HG03460 (cell line): ENCODE data around the gene FGGY.

Experiments
- ATAC-seq: cut with Tn5 transposase; IDR thresholded peaks from one replicate; pipeline ENCODE4 v1.9.1; 2021; ENCODE audit not compliant: unreplicated experiment

FGGY gene

GRCh38 chr1:59779949-59780348, 483.1 kb downstream of the FGGY start:
- ATAC-seq = no peak

- ATAC-seq = no peak
These were observed 491.9 kb downstream of the FGGY start for GRCh38 chr1:59788825-59789224.

- ATAC-seq = no peak
These were observed 501.7 kb downstream of the FGGY start for GRCh38 chr1:59798600-59798999.

GRCh38 chr1:59803458-59804038, 506.7 kb downstream of the FGGY start:
- ATAC-seq = no peak

- no peak for ATAC-seq
These were observed 507.4 kb downstream of the FGGY start for GRCh38 chr1:59804301-59804700.

- ATAC-seq = no peak
These were observed 508.7 kb downstream of the FGGY start for GRCh38 chr1:59805554-59805953.
